WI38 (cell line): ENCODE data around the gene GRIK4.

Experiments used
- H3K4me3 ChIP-seq: 2 replicates; pipeline ENCODE4 v1.5.1; 2011; ENCODE audit warnings: low read depth, mild to moderate bottlenecking, control low read depth, low read length
- TF ChIP-seq, protein P1 (sequence below): IDR thresholded peaks from 2 replicates; pipeline ENCODE4 v1.5.1; 2012; ENCODE audit warnings: low read depth, mild to moderate bottlenecking, control low read depth, low read length

Gene GRIK4

DNA sequence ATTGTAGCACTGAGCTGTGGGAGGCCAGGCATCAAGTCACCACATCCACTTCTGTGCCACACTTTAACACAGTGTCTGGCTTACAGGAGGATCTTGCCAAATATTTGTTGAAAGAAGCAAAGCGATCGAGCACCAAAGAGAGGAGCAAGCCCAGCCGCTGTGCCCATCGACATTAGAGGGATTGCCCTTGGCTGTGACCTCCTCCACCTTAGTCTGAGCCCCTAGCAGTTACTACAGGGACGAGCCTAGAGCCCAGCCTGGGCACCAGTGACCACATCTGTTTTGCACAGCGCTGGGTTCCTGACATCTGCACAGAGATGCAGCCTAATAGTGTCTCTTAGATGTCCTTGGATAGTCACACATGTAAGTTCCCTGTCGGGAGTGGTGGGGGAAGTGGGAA lies 17.7 kb downstream of the GRIK4 start:
- TF ChIP-seq, protein P1, sequence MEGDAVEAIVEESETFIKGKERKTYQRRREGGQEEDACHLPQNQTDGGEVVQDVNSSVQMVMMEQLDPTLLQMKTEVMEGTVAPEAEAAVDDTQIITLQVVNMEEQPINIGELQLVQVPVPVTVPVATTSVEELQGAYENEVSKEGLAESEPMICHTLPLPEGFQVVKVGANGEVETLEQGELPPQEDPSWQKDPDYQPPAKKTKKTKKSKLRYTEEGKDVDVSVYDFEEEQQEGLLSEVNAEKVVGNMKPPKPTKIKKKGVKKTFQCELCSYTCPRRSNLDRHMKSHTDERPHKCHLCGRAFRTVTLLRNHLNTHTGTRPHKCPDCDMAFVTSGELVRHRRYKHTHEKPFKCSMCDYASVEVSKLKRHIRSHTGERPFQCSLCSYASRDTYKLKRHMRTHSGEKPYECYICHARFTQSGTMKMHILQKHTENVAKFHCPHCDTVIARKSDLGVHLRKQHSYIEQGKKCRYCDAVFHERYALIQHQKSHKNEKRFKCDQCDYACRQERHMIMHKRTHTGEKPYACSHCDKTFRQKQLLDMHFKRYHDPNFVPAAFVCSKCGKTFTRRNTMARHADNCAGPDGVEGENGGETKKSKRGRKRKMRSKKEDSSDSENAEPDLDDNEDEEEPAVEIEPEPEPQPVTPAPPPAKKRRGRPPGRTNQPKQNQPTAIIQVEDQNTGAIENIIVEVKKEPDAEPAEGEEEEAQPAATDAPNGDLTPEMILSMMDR = no peak
- no peak overlapping the region for H3K4me3 ChIP-seq

DNA sequence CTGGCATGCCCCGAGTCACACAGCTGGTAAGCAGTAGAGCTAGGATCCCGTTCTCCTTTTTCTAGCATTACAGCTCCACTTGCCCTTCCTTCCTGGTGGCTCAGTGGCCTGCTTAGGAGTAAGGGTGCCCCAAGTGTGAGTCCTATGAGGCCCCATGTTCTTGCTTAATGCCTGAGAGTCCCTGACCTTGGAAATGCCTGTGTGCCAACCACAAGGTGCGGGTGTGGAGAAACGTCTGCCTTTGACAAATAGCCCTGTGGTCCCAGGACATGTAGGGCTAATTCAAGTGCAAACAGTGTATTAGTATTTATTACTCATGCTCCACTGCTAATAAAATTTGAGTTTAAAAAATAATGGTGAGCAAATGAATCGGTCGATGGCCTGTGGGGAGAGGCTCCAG lies 18.4 kb downstream of the GRIK4 start:
- no peak overlapping the region for H3K4me3 ChIP-seq
- TF ChIP-seq, protein P1 = no peak

DNA sequence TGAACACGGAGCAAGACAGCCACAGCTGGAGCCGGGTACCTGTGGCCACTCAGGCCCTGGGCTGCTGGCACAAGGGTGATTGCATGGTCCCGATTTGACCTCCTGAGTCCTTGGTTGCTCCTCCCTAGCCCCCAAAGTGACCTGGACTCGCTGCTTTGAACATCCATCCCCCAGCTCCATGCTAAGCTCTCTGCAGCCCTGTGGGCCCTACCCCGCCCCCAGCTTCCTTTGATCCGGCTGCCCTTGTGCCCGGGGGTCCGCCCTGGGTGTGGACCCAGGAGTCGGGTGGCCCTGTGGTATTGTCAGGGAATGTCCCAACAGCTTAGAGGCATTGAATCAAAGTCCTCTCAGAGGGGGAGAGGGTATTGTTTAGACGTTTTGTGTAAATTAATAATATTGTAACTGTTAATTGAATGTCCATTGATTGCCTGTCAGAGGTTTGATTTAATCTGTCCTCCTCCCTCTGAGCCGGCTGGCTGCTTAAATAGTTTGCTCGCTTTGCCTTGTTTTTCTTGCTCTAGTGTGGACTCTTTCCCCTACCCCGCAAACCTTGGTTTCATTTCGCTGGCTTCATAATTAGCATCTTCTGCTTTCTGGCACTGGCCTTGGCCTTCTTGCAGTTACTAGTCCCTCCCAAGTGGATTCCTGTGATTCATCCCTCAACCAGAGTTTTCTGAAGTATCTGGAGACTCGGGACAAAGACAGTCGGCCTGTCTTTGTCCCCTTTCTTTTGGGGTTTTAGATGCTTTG lies 20.7 kb downstream of the GRIK4 start:
- TF ChIP-seq, protein P1 = no peak

DNA sequence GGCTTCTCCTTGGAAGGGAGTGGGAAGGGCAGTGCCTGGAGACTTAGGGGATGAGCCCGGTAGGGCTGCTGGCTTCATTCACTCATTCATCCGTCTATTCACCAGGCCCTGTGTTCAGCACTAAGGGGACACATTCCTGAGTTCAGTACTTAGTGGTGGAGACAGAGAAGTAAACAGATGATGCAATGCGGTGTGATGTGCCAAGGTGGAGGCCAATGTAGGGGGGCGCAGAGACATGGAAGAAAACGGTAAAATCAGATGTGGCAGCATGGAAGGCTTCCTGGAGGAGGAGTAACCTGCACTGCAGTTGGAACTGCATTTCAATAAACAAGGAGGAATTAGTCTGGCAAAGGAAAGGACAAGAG lies 21.3 kb downstream of the GRIK4 start:
- no peak overlapping the region for H3K4me3 ChIP-seq
- TF ChIP-seq, protein P1 = no peak

More for the DNA sequence above, 20.7 kb downstream of the GRIK4 start:
- no peak overlapping the region for H3K4me3 ChIP-seq

DNA sequence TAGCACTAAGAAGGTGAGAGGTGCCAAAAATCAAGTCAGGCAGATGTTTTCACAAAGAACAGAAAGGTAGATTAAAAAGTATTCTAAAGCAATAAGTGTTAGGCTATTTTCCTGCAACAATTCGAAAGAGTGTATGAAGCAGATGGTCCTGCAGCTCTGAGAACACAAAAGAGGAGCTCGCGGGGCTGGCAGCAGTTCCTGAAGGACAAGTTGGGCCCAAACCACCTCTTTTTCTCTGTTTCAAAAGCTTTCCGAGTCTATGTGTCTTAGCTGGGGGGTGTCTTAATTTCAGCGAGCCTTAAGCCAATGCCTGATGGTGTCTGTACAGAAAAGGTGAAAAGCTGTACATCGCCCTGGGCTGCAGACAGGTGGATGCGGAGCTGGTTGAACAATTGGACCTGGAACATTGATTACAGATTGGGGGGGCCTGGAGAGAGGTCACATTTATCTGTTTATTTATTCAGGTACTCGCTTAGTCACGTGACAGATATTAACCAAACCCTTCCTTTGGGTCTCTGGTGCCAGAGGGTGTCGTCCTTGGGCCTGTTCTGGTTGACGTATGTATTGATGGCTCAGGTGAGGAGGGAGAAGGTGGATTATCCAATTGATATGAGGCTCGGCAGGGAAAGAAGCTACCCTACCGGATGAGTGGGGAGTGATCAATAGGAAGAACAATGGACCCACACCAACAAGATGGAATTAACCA lies 24.7 kb downstream of the GRIK4 start:
- TF ChIP-seq, protein P1 = no peak

DNA sequence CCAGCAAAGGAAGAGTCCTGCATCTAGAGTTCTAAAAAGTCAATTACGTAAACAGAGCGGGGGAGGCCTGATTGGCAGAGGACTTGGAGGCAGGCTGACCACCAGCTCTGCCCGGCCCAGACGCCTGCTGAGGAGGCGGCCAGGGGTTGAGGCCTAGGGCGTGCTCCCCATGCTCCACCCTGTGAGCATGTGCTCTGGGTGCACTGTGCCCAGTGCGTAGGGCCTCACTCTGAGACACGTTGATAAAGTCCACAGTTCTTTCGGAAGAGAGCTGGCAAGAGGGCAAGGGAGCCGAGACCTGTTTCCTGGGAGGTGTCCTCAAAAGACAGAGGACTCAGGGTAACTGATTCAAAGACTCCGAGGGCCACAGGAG lies 25.2 kb downstream of the GRIK4 start:
- no peak overlapping the region for H3K4me3 ChIP-seq
- TF ChIP-seq, protein P1 = no peak

More for the DNA sequence above, 24.7 kb downstream of the GRIK4 start:
- no peak overlapping the region for H3K4me3 ChIP-seq

DNA sequence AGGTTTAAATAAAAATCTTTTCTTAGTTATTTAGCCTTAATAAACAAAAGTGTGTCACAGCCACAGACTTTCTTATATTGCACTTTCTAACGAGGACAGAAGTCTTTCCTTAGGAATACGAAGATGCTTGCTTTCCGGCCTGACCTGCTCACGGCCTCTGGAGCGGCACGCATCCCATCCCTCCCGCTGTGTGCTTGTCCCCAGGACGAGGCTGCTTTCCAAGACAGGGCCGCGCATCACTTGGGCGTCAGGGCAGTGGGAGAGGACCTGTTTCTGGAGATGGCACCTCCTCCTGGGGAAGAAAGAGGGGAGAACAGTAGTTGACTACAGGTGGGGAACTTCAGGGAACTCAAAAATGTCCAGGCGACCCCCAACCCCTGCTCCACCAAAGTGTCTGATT lies 26.4 kb downstream of the GRIK4 start:
- H3K4me3 ChIP-seq = no peak overlapping the region
- TF ChIP-seq, protein P1 = no peak
